Measurements from ENCODE around the gene PPP2R2B. TPM values are rescaled to one million over a fixed set of nuclear protein-coding genes. Genes with fewer than 3 reads are reported as not detected.

Gene PPP2R2B
- total RNA-seq, 2 donors from 2014 or later = 0.70 to 2.0 TPM

GRCh38 chr5:146595088-146595487, 283.5 kb downstream of the PPP2R2B start:
- no peak for DNase-seq
- Mint-ChIP-seq H3K27me3 (ENCODE audit: low read depth) (no peaks in the 10 kb centered on the region), H3K36me3 (ENCODE audit: insufficient read depth in 2 of 2) (no peaks in the 10 kb centered on the region), H3K27ac (no peak overlapping the region), H3K4me1 (ENCODE audit: low read depth) (no peaks in the 10 kb centered on the region), H3K4me3 (no peak overlapping the region), H3K9me3 (no peaks in the 10 kb centered on the region)
- ATAC-seq (replicated peaks in 1 of 2) = no peak

GRCh38 chr5:146592352-146592751, 286.2 kb downstream of the PPP2R2B start:
- no peaks in the 10 kb centered on the region for H3K9me3 Mint-ChIP-seq
- no peak for DNase-seq
- H3K27me3 Mint-ChIP-seq (ENCODE audit: low read depth) = no peaks in the 10 kb centered on the region
- H3K27ac Mint-ChIP-seq = no peak overlapping the region
- H3K4me3 Mint-ChIP-seq = no peak overlapping the region
- ATAC-seq (replicated peaks in 1 of 2) = no peak
- no peaks in the 10 kb centered on the region for H3K4me1 Mint-ChIP-seq (ENCODE audit: low read depth)
- no peaks in the 10 kb centered on the region for H3K36me3 Mint-ChIP-seq (ENCODE audit: insufficient read depth in 2 of 2)

- DNase-seq = no peak
- peaks cover 2% of the 10 kb centered on the region for H3K27me3 Mint-ChIP-seq (ENCODE audit: low read depth)
- no peaks in the 10 kb centered on the region for H3K36me3 Mint-ChIP-seq (ENCODE audit: insufficient read depth in 2 of 2)
- no peaks in the 10 kb centered on the region for H3K4me1 Mint-ChIP-seq (ENCODE audit: low read depth)
- H3K9me3 Mint-ChIP-seq = no peaks in the 10 kb centered on the region
- no peak overlapping the region for H3K4me3 Mint-ChIP-seq
- ATAC-seq (replicated peaks in 1 of 2) = no peak
- H3K27ac Mint-ChIP-seq = no peak overlapping the region
These were observed 289.6 kb downstream of the PPP2R2B start for GRCh38 chr5:146589028-146589345.

- no peaks in the 10 kb centered on the region for H3K9me3 Mint-ChIP-seq
- H3K4me1 Mint-ChIP-seq (ENCODE audit: low read depth) = no peaks in the 10 kb centered on the region
- H3K27ac Mint-ChIP-seq = no peak overlapping the region
- peaks cover 6% of the 10 kb centered on the region for H3K27me3 Mint-ChIP-seq (ENCODE audit: low read depth)
- H3K4me3 Mint-ChIP-seq = no peak overlapping the region
- ATAC-seq (replicated peaks in 1 of 2) (no peak), DNase-seq (no peak)
- H3K36me3 Mint-ChIP-seq (ENCODE audit: insufficient read depth in 2 of 2) = no peaks in the 10 kb centered on the region
These were observed 290.1 kb downstream of the PPP2R2B start for GRCh38 chr5:146588331-146589027.

GRCh38 chr5:146586752-146587151, 291.8 kb downstream of the PPP2R2B start:
- H3K9me3 Mint-ChIP-seq = no peaks in the 10 kb centered on the region
- ATAC-seq (replicated peaks in 1 of 2) (no peak), DNase-seq (no peak)
- H3K4me3 Mint-ChIP-seq = no peak overlapping the region
- H3K27ac Mint-ChIP-seq = no peak overlapping the region
- peaks cover 6% of the 10 kb centered on the region for H3K27me3 Mint-ChIP-seq (ENCODE audit: low read depth)
- H3K36me3 Mint-ChIP-seq (ENCODE audit: insufficient read depth in 2 of 2) = no peaks in the 10 kb centered on the region
- no peaks in the 10 kb centered on the region for H3K4me1 Mint-ChIP-seq (ENCODE audit: low read depth)

GRCh38 chr5:146584750-146585149, 293.8 kb downstream of the PPP2R2B start:
- Mint-ChIP-seq H3K4me1 (ENCODE audit: low read depth) (no peaks in the 10 kb centered on the region), H3K9me3 (no peaks in the 10 kb centered on the region), H3K27me3 (ENCODE audit: low read depth) (peaks cover 6% of the 10 kb centered on the region), H3K4me3 (no peak overlapping the region), H3K36me3 (ENCODE audit: insufficient read depth in 2 of 2) (no peaks in the 10 kb centered on the region), H3K27ac (no peak overlapping the region)
- no peak for DNase-seq
- ATAC-seq (replicated peaks in 1 of 2) = no peak

- H3K27me3 Mint-ChIP-seq (ENCODE audit: low read depth) = peaks cover 13% of the 10 kb centered on the region
- H3K9me3 Mint-ChIP-seq = no peaks in the 10 kb centered on the region
- no peak overlapping the region for H3K4me3 Mint-ChIP-seq
- no peak overlapping the region for H3K27ac Mint-ChIP-seq
- no peaks in the 10 kb centered on the region for H3K36me3 Mint-ChIP-seq (ENCODE audit: insufficient read depth in 2 of 2)
- no peaks in the 10 kb centered on the region for H3K4me1 Mint-ChIP-seq (ENCODE audit: low read depth)
- ATAC-seq (replicated peaks in 1 of 2) = no peak
- no peak for DNase-seq
These were observed 296.4 kb downstream of the PPP2R2B start for GRCh38 chr5:146582051-146582596.

- no peak for DNase-seq
- Mint-ChIP-seq H3K27ac (peak overlapping the region; percentile 36), H3K36me3 (ENCODE audit: insufficient read depth in 2 of 2) (peaks cover 4 to 6% of the 10 kb centered on the region in 2 donors), H3K4me3 (no peak overlapping the region), H3K4me1 (ENCODE audit: low read depth) (no peaks in the 10 kb centered on the region), H3K9me3 (peaks cover 0 to 8% of the 10 kb centered on the region in 2 donors), H3K27me3 (ENCODE audit: low read depth) (peaks cover 13% of the 10 kb centered on the region)
- ATAC-seq (replicated peaks in 1 of 2) = no peak
These were observed 298.3 kb downstream of the PPP2R2B start for GRCh38 chr5:146580237-146580636.

GRCh38 chr5:146574713-146575112, 303.8 kb downstream of the PPP2R2B start:
- Mint-ChIP-seq H3K4me1 (ENCODE audit: low read depth) (no peaks in the 10 kb centered on the region), H3K4me3 (no peak overlapping the region), H3K36me3 (ENCODE audit: insufficient read depth in 2 of 2) (peaks cover 4 to 6% of the 10 kb centered on the region in 2 donors), H3K27ac (no peak overlapping the region), H3K27me3 (ENCODE audit: low read depth) (peaks cover 12% of the 10 kb centered on the region), H3K9me3 (peaks cover 2 to 10% of the 10 kb centered on the region in 2 donors)
- no peak for DNase-seq
- ATAC-seq (replicated peaks in 1 of 2) = no peak

- H3K4me1 Mint-ChIP-seq (ENCODE audit: low read depth) = no peaks in the 10 kb centered on the region
- no peak overlapping the region for H3K27ac Mint-ChIP-seq
- ATAC-seq (replicated peaks in 1 of 2) = no peak
- H3K9me3 Mint-ChIP-seq = no peaks in the 10 kb centered on the region
- DNase-seq = no peak
- no peaks in the 10 kb centered on the region for H3K36me3 Mint-ChIP-seq (ENCODE audit: insufficient read depth in 2 of 2)
- no peak overlapping the region for H3K4me3 Mint-ChIP-seq
- H3K27me3 Mint-ChIP-seq (ENCODE audit: low read depth) = no peaks in the 10 kb centered on the region
These were observed 310.4 kb downstream of the PPP2R2B start for GRCh38 chr5:146568161-146568560.

GRCh38 chr5:146565764-146566367, 312.7 kb downstream of the PPP2R2B start:
- H3K4me1 Mint-ChIP-seq (ENCODE audit: low read depth) = no peaks in the 10 kb centered on the region
- no peaks in the 10 kb centered on the region for H3K9me3 Mint-ChIP-seq
- ATAC-seq (replicated peaks in 1 of 2) (peak; percentile 95 to 99), DNase-seq (peak; percentile 60 to 68)
- no peak overlapping the region for H3K27ac Mint-ChIP-seq
- H3K4me3 Mint-ChIP-seq = peak overlapping the region in 1 of 2 donors; percentile 13
- H3K27me3 Mint-ChIP-seq (ENCODE audit: low read depth) = no peaks in the 10 kb centered on the region
- no peaks in the 10 kb centered on the region for H3K36me3 Mint-ChIP-seq (ENCODE audit: insufficient read depth in 2 of 2)

GRCh38 chr5:146564007-146564762, 314.4 kb downstream of the PPP2R2B start:
- no peak for ATAC-seq (replicated peaks in 1 of 2)
- no peak for DNase-seq
- no peaks in the 10 kb centered on the region for H3K4me1 Mint-ChIP-seq (ENCODE audit: low read depth)
- no peaks in the 10 kb centered on the region for H3K36me3 Mint-ChIP-seq (ENCODE audit: insufficient read depth in 2 of 2)
- H3K27ac Mint-ChIP-seq = no peak overlapping the region
- H3K9me3 Mint-ChIP-seq = no peaks in the 10 kb centered on the region
- H3K4me3 Mint-ChIP-seq = no peak overlapping the region
- peaks cover 10% of the 10 kb centered on the region for H3K27me3 Mint-ChIP-seq (ENCODE audit: low read depth)

GRCh38 chr5:146562461-146562860, 316.1 kb downstream of the PPP2R2B start:
- Mint-ChIP-seq H3K36me3 (ENCODE audit: insufficient read depth in 2 of 2) (no peaks in the 10 kb centered on the region), H3K27me3 (ENCODE audit: low read depth) (peaks cover 19% of the 10 kb centered on the region), H3K27ac (no peak overlapping the region), H3K4me1 (ENCODE audit: low read depth) (no peaks in the 10 kb centered on the region), H3K9me3 (no peaks in the 10 kb centered on the region), H3K4me3 (no peak overlapping the region)
- DNase-seq = no peak
- no peak for ATAC-seq (replicated peaks in 1 of 2)
